Activated CD4-positive, alpha-beta T cell treated with anti-CD3 and anti-CD28 coated beads for 36 hours (primary cell): ENCODE measurements around the gene PWP1. TPM values are rescaled to one million over a fixed set of nuclear protein-coding genes. Genes with fewer than 3 reads are reported as not detected.

Experiments used
- ATAC-seq: fragments of 200-7000 bp; cut with Tn5 transposase; one replicate; pipeline ENCODE4 v1.10.0; 2021; ENCODE audit warnings: mild to moderate bottlenecking, moderate library complexity
- CTCF ChIA-PET: fragments of 350-600 bp; sonication (Branson Sonifier 250); formaldehyde crosslinking; loops from one replicate; lab custom pipeline; 2021; ENCODE audit warnings: antibody characterized with exemption; lab: Charles Lee
- POLR2A ChIA-PET: fragments of 350-600 bp; sonication (Branson Sonifier 250); formaldehyde crosslinking; loops from one replicate; lab custom pipeline; 2021; ENCODE audit warnings: antibody characterized with exemption, inconsistent platforms; lab: Charles Lee
- DNase-seq: peaks from one replicate; pipeline ENCODE4 v3.0.0-alpha.2; 2020
- H3K27ac Mint-ChIP-seq: one replicate; pipeline ENCODE4 v1.8.0; 2021; ENCODE audit warnings: mixed read lengths
- H3K27me3 Mint-ChIP-seq: one replicate; pipeline ENCODE4 v1.8.0; 2021; ENCODE audit warnings: mixed read lengths
- H3K36me3 Mint-ChIP-seq: one replicate; pipeline ENCODE4 v1.8.0; 2021; ENCODE audit warnings: low read depth, mixed read lengths
- H3K4me1 Mint-ChIP-seq: one replicate; pipeline ENCODE4 v1.8.0; 2021; ENCODE audit warnings: mixed read lengths
- H3K4me3 Mint-ChIP-seq: one replicate; pipeline ENCODE4 v1.8.0; 2021; ENCODE audit warnings: mild to moderate bottlenecking, moderate library complexity, mixed read lengths
- H3K9me3 Mint-ChIP-seq: one replicate; pipeline ENCODE4 v1.8.0; 2021; ENCODE audit warnings: low read depth, mixed read lengths
- intact Hi-C, 2 experiments: fragments of 100-400 bp; cut with DNase I in 1 of 2; cut with micrococcal nuclease in 1 of 2; formaldehyde crosslinking; loops; one replicate each; pipeline versions ENCODE4 v1.14.2 to v1.15.1; 2022 to 2024; cut with DNase I, micrococcal nuclease
- total RNA-seq, 2 experiments: library from RNA; stranded (reverse); gene quantifications; one replicate each; pipeline ENCODE4 v1.2.3, GENCODE V29; 2021

The PWP1 gene
- total RNA-seq, 2 experiments from 2014 or later = 59.5 to 60.0 TPM

DNA sequence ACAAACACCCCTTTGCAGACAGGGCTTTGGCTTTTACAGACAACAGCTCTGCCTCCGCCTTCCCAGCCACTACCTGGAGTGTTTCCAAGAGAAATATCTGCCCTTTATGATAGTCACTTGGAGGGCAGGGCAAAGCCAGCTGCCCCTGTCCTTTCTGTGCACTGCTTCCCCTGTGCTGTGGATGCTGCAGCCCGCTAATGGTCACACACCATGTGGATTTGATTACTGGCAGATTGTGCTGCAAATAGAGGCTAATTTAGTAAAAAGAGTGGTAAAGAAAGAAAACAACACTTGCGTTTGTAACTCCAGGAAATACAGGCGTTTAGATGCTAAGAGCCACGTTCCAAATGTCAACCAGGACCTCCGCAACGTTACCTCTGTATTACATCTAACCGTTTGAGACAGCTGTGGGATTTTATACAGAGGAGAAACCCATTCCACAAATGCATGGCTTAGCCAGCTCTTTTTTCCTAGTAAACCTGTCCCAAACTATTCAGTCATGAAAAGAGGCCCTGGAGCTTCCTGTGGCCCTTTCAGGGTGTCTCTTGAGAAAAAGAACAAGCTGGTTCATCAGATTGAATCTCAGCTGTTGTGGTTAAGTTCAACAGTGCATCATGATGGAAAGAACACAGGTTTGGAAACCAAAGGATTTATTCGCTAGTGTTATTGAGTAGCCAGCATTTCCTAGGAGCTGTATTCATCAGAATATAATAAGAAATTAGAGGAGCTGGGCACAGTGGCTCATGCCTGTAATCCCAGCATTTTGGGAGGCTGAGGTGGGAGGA lies 30.1 kb upstream of the PWP1 start:
- H3K4me1 Mint-ChIP-seq = no peaks in the 10 kb centered on the region
- H3K27me3 Mint-ChIP-seq = no peaks in the 10 kb centered on the region
- H3K36me3 Mint-ChIP-seq = peaks cover 1% of the 10 kb centered on the region
- no peak overlapping the region for H3K4me3 Mint-ChIP-seq
- H3K9me3 Mint-ChIP-seq = no peaks in the 10 kb centered on the region
- POLR2A ChIA-PET = no interaction called here
- no peak overlapping the region for H3K27ac Mint-ChIP-seq
- CTCF ChIA-PET = interaction anchor here (0.6 to 2.1 kb wide), 5 partner anchors 15 to 523 kb away, joined by 3 to 8 read pairs (median 3); no protein-coding TSS in a partner anchor
- intact Hi-C loops = no loop called here
- DNase-seq = no peak
- ATAC-seq = no peak

DNA sequence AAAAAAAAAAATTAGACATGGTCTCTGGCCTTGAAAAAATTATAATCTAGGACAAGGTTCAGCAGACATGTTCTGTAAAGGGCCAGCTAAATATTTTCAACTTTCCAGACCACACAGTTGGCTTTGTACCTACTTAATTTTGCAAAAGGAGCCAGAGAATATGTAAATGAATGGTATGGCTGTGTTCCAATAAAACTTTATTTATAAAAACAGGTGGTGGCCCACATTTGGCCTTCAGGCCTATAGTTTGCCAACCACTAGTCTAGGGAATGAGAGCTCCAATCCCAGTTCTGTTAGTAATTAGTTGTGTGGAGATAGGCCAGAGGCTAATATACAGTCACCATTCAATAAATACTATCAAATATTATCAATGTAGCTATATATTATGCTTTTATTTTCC lies 29.3 kb upstream of the PWP1 start:
- no peaks in the 10 kb centered on the region for H3K27me3 Mint-ChIP-seq
- ChIA-PET CTCF (interaction anchor here (0.6 to 2.1 kb wide), 5 partner anchors 15 to 524 kb away, joined by 3 to 8 read pairs (median 3); no protein-coding TSS in a partner anchor), POLR2A (no interaction called here)
- H3K4me1 Mint-ChIP-seq = no peaks in the 10 kb centered on the region
- intact Hi-C loops = no loop called here
- peaks cover 1% of the 10 kb centered on the region for H3K36me3 Mint-ChIP-seq
- ATAC-seq (no peak), DNase-seq (no peak)
- no peak overlapping the region for H3K27ac Mint-ChIP-seq
- H3K9me3 Mint-ChIP-seq = no peaks in the 10 kb centered on the region
- H3K4me3 Mint-ChIP-seq = no peak overlapping the region

DNA sequence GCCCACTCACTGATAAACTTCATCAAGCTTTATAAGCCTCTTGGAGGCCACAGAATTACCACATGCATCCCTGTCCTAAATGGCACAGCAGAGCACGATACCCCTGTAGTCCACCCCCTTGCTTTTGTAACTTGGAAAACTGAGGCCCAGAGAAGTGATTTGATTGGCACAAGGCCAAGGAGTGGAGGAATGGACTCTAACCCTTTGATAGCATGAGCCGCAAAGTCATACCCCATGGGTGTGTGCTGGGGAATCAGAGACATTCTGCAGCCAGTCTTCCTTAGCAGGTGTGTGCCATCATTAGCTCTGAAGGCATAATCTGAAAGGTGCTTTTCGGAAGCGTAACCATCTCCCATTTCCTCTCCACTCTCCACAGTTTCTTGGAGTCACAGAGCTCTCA lies 28.5 kb upstream of the PWP1 start:
- peaks cover 6% of the 10 kb centered on the region for H3K4me1 Mint-ChIP-seq
- CTCF ChIA-PET = interaction anchor here (1.0 to 1.3 kb wide), 2 partner anchors 17 to 48 kb away, joined by 3 to 5 read pairs; no protein-coding TSS in a partner anchor
- POLR2A ChIA-PET = no interaction called here
- H3K9me3 Mint-ChIP-seq = no peaks in the 10 kb centered on the region
- no peaks in the 10 kb centered on the region for H3K27me3 Mint-ChIP-seq
- no peak overlapping the region for H3K4me3 Mint-ChIP-seq
- ATAC-seq (no peak), DNase-seq (no peak)
- H3K36me3 Mint-ChIP-seq = peaks cover 1% of the 10 kb centered on the region
- intact Hi-C loops = no loop called here
- no peak overlapping the region for H3K27ac Mint-ChIP-seq

DNA sequence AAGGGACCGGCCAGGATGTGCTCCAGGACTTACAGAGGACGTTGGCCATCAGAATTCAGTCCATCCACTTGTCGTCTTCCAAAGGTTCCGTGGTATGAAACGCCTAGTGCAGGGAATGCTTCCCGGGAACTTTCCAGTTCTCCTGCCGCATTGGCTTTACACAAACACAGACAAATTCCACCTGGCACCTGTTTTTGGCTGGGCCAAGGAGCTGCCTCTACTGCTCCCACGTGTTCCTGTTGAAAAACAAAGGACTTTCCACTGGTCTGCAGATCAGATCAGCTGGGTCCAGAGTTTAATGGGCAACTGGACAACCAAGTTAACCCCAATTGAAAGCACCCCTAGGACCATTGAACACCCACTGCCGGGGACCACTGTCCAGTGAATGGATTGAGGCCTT lies 28.0 kb upstream of the PWP1 start:
- ATAC-seq (no peak), DNase-seq (no peak)
- Mint-ChIP-seq H3K4me1 (peaks cover 10% of the 10 kb centered on the region), H3K36me3 (peaks cover 1% of the 10 kb centered on the region), H3K4me3 (no peak overlapping the region), H3K9me3 (no peaks in the 10 kb centered on the region), H3K27me3 (no peaks in the 10 kb centered on the region), H3K27ac (no peak overlapping the region)
- ChIA-PET POLR2A (no interaction called here), CTCF (interaction anchor here (1.3 kb wide), 1 partner anchor 18 kb away, joined by 5 read pairs; no protein-coding TSS in a partner anchor)
- intact Hi-C loops = no loop called here

DNA sequence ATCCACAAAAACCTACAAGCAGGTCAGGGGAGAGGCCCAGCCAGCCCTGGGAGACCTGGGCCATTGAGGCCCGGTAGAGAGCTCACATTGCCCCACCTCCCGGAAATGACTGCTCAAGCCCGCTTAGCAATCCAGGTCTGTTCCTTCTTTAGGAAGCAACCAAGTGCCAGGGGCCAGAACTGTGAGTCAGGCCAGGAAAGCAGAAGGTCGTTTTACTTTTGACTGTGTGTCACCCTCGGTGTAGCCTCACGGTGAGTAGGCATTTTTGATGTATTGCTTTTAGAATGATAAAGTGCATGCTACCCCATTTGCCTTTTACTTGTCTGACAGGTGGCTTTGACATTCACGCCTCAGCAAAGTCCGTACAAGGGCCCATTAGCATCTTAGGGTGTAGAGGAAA lies 25.4 kb upstream of the PWP1 start:
- no peak for DNase-seq
- H3K36me3 Mint-ChIP-seq = peaks cover 1% of the 10 kb centered on the region
- H3K27me3 Mint-ChIP-seq = no peaks in the 10 kb centered on the region
- ChIA-PET POLR2A (no interaction called here), CTCF (interaction anchor here (0.5 to 2.4 kb wide), 2 partner anchors 10 to 225 kb away, joined by 4 to 9 read pairs; no protein-coding TSS in a partner anchor)
- no peak overlapping the region for H3K27ac Mint-ChIP-seq
- H3K4me3 Mint-ChIP-seq = no peak overlapping the region
- intact Hi-C loops = no loop called here
- H3K4me1 Mint-ChIP-seq = peaks cover 20% of the 10 kb centered on the region
- ATAC-seq = no peak
- no peaks in the 10 kb centered on the region for H3K9me3 Mint-ChIP-seq

DNA sequence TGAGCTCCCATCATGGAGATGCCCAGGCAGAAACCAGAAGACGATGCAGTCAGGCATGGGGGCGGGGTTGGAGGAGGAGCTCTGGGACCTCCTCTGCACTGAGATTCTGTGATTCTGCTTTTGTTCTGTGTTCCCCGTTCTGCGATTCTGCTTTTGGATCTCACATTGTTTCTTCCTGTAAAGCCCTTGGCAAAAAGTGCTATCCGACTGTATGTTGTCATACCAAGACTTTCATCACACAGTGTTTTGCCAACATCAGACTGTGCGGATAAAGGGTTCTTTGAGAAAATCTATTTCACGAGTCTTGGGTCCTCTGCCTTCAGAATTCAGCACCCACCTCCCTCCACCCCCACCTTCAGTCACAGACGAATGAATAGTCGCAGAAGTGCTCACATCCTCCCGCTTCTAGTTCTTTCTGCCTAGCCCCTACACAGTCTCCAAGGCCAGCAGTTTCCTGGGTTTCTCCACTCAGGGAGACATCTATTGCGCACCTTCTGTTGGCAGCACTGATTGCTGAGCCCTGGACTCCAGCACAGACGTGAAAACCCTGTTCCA lies 24.7 kb upstream of the PWP1 start:
- no peak for DNase-seq
- Mint-ChIP-seq H3K4me1 (peaks cover 20% of the 10 kb centered on the region), H3K27me3 (no peaks in the 10 kb centered on the region), H3K9me3 (no peaks in the 10 kb centered on the region), H3K4me3 (no peak overlapping the region), H3K27ac (no peak overlapping the region), H3K36me3 (peaks cover 1% of the 10 kb centered on the region)
- no peak for ATAC-seq
- ChIA-PET CTCF (interaction anchor here (0.5 to 2.4 kb wide), 3 partner anchors 10 to 224 kb away, joined by 3 to 9 read pairs (median 4); no protein-coding TSS in a partner anchor), POLR2A (no interaction called here)
- intact Hi-C loops = no loop called here

DNA sequence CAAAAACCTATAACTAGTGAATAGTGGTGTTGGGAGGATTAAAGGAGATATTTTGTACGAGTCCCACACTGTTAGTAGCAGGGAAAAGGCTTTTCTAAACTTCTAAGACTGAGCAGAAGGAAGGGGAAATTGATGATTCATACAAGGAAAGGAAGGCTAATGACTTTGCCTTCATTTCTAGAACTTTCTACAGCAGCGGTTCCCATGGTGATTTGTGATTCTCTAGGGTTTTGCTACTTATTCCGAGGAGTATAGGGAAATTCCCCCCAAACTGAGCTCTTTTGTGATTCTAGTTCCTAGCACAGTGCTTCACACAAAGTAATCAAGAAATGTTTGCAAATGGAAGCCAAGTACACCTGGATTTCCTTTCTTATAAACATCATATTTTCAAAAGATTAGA lies 23.8 kb upstream of the PWP1 start:
- DNase-seq (no peak), ATAC-seq (peak; percentile 42)
- Mint-ChIP-seq H3K4me3 (no peak overlapping the region), H3K36me3 (peaks cover 1% of the 10 kb centered on the region), H3K4me1 (peaks cover 20% of the 10 kb centered on the region), H3K27me3 (no peaks in the 10 kb centered on the region), H3K27ac (no peak overlapping the region), H3K9me3 (no peaks in the 10 kb centered on the region)
- CTCF ChIA-PET = interaction anchor here (1.1 kb wide), 1 partner anchor 12 kb away, joined by 3 read pairs; no protein-coding TSS in a partner anchor
- POLR2A ChIA-PET = interaction anchor here (0.6 kb wide), 1 partner anchor 14 kb away, joined by 3 read pairs; no protein-coding TSS in a partner anchor
- intact Hi-C loops = no loop called here

DNA sequence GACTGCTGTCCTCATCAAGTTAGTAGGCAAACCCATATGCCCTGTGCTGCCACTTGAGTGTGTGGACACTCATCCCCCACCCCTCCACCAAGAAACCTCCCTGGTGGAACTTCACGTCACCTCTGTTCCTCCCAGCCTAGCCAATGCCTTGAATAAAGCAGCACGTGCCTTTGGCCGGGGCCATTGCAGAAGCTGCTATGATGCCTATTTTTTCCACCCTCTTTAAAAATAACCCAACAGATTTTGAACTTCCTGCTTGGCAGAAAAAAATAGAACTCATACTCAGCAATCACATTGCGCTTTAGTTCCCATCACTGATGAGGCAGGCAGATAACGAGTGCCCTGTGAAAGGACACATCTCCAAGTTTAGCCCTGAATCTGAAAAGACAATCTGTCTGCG lies 23.1 kb upstream of the PWP1 start:
- ATAC-seq = no peak
- CTCF ChIA-PET = interaction anchor here (1.1 kb wide), 1 partner anchor 11 kb away, joined by 3 read pairs; no protein-coding TSS in a partner anchor
- peaks cover 1% of the 10 kb centered on the region for H3K36me3 Mint-ChIP-seq
- H3K4me3 Mint-ChIP-seq = no peak overlapping the region
- intact Hi-C loops = no loop called here
- no peaks in the 10 kb centered on the region for H3K9me3 Mint-ChIP-seq
- DNase-seq = no peak
- POLR2A ChIA-PET = no interaction called here
- no peak overlapping the region for H3K27ac Mint-ChIP-seq
- peaks cover 20% of the 10 kb centered on the region for H3K4me1 Mint-ChIP-seq
- peaks cover under 1% of the 10 kb centered on the region for H3K27me3 Mint-ChIP-seq

DNA sequence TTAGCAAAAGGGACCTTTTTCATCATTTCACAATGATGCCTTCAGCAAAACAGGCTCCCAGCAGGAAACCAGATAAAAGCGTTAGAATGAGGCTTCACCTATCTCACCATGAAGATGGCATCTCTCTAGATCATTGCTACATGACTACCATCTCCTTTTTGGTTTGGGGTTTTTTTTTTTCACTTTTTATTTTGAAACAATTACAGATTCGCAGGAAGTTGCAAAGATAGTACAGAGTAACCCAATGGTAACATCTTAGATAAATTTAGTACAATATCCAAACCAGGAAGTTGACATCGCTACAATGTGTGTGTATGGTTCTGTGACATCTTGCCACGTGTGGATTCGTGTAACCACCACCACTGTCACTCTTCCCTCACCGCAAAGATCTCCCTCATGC lies 22.3 kb upstream of the PWP1 start:
- ChIA-PET CTCF (interaction anchor here (0.6 kb wide), 1 partner anchor 275 kb away, joined by 3 read pairs; no protein-coding TSS in a partner anchor), POLR2A (no interaction called here)
- intact Hi-C loops = no loop called here
- DNase-seq = no peak
- no peak for ATAC-seq
- Mint-ChIP-seq H3K4me3 (no peak overlapping the region), H3K4me1 (peaks cover 20% of the 10 kb centered on the region), H3K27me3 (peaks cover 4% of the 10 kb centered on the region), H3K27ac (no peak overlapping the region), H3K36me3 (no peaks in the 10 kb centered on the region), H3K9me3 (no peaks in the 10 kb centered on the region)

DNA sequence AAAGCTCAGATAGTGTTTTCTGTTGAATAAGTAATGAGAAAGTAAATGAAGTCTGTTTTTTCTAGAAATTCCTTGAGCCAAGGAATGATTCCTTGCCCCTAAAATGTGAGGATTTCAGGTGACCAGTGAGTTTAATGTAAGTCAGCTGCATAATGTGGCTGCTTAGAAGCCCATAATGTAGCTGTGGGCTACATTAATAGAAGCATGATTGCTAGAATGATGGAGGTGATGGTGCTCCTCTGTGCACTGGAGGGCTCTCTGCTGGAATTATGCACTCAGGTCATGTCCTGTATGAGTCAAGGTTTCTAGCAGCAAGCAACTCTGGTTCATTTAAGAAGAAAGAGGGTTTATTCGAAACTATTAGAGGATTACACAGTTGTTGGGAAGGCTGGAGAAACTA lies 19.6 kb upstream of the PWP1 start:
- no peak overlapping the region for H3K4me3 Mint-ChIP-seq
- POLR2A ChIA-PET = no interaction called here
- no peaks in the 10 kb centered on the region for H3K9me3 Mint-ChIP-seq
- peaks cover 24% of the 10 kb centered on the region for H3K4me1 Mint-ChIP-seq
- CTCF ChIA-PET = interaction anchor here (0.7 to 1.0 kb wide), 2 partner anchors 14 to 253 kb away, joined by 3 read pairs; no protein-coding TSS in a partner anchor
- ATAC-seq (no peak), DNase-seq (no peak)
- no peak overlapping the region for H3K27ac Mint-ChIP-seq
- intact Hi-C loops = no loop called here
- H3K27me3 Mint-ChIP-seq = peaks cover 7% of the 10 kb centered on the region
- no peaks in the 10 kb centered on the region for H3K36me3 Mint-ChIP-seq

DNA sequence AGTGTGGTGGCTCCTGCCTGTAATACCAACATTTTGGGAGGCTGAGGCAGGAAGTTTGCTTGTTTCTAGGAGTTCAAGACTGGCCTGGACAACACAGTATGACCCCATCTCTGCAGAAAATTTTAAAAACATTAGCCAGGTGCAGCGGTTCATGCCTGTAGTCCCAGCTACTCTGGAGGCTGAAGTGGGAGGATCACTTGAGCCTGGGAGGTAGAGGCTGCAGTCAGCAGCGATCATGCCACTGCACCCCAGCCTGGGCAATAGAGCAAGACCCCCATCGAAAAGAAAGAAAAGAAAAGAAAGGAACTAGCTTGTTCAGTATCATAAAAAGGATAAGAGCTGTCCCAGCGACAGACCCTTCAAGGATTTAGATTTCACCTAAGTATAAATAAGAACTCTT lies 18.1 kb upstream of the PWP1 start:
- ChIA-PET CTCF (no interaction called here), POLR2A (no interaction called here)
- intact Hi-C loops = no loop called here

More for the DNA sequence above, 18.1 kb upstream of the PWP1 start:
- H3K36me3 Mint-ChIP-seq = no peaks in the 10 kb centered on the region
- H3K4me3 Mint-ChIP-seq = no peak overlapping the region
- no peaks in the 10 kb centered on the region for H3K9me3 Mint-ChIP-seq
- DNase-seq (no peak), ATAC-seq (no peak)
- H3K27me3 Mint-ChIP-seq = peaks cover 7% of the 10 kb centered on the region
- peaks cover 14% of the 10 kb centered on the region for H3K4me1 Mint-ChIP-seq
- H3K27ac Mint-ChIP-seq = no peak overlapping the region
